HG03354 (cell line): ENCODE measurements around the gene GET4.

Source experiments
- ATAC-seq: cut with Tn5 transposase; IDR thresholded peaks from one replicate; pipeline ENCODE4 v1.9.1; 2021; ENCODE audit warnings: mild to moderate bottlenecking; ENCODE audit not compliant: unreplicated experiment, poor library complexity, severe bottlenecking

The GET4 gene

DNA sequence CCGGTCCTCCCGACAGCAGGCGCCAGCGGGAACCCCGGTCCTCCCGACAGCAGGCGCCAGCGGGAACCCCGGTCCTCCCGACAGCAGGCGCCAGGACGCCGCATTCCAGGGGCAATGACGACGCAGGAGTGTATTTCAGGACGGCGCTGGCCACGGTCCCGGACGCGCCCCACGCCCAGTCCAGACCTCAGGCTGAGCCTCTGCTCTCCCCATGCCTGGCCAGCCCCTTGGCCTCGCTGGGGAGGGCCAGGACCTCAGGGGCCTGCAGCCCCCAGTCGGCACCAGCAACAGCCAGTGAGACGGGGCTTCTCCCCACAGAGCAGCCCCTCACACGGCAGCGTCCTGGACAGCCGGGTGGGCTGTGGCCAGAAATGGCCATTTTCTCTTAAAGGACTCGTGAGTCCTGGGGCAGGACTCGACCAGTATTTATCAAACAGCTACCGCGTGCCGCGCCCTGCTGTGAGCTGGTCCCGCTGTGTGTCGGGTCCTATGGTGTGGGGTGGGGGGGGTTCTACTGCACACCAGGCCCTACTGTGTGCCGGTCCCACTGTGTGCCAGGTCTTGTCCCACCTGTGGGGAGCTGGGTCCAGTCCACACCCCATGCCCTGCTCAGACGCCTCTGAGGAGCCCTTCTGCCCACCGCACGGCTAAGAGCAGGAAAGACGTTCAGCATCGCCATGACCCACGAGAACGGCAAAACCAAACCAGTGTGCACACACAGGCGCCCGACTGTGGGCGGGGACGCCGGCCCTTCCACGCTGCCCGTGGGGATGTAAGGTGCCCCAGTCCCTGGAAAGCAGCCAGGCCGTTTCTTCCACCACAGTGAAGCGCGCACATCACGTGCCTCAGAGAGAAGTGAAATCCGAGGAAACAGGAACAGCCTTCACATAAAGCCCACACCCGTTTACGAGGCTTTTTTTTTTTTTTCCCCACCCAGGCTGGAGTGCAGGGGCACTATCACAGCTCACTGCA, 33.3 kb downstream of the GET4 start:
- ATAC-seq: no peak

GRCh38 chr7:910441-910861, 34.1 kb downstream of the GET4 start:
- no peak for ATAC-seq

DNA sequence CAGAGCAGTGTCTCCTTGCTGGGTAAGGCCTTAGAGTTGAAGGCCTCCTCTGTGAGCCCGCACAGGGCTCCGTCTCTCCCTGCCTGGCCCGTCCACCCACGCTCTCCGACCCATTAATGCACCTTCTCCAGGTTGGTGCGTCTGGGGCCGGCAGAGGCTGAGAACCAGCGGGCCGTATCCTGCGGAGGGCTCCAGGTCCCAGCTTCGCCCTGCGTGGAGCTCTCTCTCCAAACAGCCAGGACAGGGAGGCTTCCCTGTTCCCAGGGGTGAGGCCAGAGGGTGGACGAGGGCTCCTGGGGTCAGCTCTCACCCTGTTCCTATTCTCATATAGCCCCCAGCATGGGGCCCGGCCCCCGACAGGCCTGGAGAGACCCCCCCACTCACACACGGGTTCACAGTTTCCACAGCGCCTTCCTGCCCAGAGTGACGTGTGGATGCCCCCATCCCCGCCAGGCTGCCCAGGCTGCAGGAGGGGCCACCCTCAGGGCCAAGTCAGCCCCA, 34.6 kb downstream of the GET4 start:
- ATAC-seq: no peak

DNA sequence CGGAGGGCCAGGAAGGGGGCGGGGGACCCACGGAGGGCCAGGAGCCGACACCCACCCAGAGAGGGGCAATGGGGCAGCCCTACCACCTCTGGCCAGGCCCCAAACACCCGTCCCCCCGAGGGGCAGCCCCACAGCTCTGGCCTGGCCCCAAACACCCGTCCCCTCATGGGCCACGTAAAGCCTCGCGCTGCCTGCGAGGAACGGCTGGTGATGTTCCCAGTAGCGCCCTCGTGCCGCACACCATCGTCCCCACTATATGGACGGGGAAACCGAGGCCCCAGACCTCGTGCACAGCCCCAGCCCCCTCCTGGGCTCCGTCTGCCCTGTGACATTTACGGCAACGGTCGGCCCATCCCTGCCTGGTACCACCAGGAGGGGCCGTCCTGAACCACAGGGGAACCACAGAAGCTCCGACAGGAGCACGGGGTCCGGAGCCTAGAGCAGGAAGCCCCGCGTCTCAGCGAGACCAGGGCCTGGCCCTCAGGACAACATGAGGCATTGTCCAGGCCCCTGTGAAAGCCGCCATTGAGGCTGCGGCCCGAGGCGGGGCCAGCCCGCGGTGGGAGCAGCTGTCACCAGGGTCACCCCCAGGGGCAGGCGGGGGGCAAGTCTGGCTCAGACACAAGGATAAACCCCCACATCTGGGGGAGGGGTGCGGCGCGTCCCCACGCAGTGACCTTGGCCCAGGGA, 35.6 kb downstream of the GET4 start:
- ATAC-seq: no peak

DNA sequence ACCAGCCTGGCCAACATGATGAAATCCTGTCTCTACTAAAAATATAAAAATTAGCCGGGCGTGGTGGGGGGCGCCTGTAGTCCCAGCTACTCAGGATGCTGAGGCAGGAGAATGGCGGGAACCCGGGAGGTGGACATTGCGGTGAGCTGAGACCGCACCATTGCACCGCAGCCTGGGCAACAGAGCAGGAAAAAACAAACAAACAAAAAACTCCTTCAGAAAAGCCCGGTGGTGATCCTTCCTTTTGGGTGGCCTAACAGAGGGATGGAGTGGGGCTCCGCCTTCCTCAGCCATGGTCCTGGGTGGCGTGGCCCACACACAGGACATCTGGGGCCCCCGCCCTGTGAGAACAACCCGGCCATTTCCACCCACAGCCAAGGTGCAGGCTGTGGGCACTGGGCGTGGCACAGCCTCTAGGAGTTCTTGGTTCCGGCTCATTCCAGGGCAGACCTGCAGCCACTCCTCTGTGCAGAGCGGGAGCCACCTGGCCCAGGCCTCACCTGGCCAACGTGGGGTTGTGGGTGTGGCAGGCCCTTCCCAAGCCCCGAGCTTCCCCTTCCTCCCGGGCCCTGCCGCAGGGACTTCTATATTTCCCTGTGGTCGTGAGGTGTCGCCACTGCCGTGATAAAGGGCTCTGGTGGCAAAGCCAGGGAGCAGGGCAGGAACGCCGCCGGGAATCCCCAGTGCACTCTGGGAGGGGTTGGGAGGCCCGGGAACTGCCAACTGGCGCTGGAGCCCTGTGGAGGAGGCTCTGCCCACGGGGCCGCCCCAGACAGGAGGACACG, 37.6 kb downstream of the GET4 start:
- no peak for ATAC-seq

DNA sequence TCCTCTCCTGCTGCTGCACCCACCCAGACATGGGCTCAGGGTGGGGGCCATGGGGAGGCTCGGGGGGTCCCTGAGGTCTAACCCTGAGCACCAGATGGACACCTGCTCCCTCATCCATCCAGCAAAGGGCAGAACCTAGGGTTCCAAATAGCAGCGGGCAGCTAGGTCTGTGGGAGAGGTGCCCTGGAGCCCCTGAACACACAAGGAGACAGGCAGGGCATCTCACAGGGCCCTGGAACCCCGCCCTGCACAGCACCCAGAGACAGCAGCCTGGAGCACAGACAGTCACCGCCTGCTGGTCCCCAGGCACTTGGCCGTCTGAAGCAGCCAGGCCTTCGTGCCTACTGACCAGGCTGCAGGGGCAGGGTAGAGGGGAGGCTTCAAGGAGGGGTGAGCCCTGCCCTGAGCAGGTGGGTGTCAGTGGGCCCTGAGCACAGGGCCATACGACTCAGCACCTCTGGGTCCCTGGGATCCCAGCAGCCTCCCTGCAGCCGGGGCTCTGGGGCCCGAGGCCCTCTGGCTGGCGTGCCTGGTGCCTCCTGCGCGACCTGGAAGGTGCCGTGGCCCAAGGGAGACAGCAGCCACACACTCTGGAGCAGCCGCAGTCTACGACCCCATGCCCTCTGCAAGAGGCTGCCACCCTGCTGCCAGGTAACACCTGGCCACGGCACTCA, 38.3 kb downstream of the GET4 start:
- ATAC-seq: no peak

- no peak for ATAC-seq
These were observed 39.2 kb downstream of the GET4 start for GRCh38 chr7:915291-916218.

DNA sequence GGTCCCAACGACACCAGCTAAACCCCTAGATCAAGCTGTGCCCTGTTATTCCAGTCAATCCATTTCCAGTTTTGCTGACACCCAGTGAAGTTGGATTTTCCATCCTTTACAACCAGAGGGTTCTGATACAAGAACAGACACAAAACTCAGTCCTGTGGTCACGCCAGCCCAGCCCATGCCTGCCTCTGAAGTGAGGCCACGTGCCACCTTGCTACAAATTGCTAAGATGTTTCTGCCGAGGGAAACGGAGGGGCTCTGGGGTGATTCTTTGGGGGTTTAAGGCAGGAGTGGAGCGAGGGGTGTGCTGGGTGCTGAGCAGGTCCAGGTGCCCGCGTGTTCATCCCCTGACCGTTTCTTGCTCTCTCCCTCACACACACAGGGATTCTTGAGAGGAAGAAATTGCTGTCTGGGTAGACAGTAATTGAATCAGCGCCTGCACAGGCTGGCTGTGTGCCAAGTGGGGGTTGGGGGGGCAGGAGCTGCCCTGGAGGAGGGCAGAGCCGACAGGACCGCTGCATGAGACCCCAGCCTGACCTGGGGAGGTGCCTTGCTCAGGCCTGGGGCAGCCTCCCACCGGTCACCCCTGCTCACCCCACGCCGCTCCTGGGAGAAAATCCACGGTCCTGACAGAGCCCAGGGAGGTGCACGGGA, 40.1 kb downstream of the GET4 start:
- ATAC-seq: no peak

- ATAC-seq: no peak
These were observed 41.1 kb downstream of the GET4 start for GRCh38 chr7:917255-918117.

DNA sequence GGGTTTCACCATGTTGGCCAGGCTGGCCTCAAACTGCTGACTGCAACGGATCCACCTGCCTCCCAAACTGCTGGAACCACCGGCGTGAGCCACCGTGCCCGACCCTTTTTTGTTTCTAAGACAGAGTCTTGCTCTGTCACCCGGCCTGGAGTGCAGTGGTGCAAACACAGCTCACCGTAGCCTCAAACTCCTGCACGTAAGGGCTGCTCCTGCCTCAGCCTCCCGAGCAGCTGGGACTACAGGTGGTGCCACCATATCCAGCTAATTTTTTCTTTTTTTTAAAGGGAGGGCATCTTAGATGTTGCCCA, 41.7 kb downstream of the GET4 start:
- ATAC-seq: no peak

DNA sequence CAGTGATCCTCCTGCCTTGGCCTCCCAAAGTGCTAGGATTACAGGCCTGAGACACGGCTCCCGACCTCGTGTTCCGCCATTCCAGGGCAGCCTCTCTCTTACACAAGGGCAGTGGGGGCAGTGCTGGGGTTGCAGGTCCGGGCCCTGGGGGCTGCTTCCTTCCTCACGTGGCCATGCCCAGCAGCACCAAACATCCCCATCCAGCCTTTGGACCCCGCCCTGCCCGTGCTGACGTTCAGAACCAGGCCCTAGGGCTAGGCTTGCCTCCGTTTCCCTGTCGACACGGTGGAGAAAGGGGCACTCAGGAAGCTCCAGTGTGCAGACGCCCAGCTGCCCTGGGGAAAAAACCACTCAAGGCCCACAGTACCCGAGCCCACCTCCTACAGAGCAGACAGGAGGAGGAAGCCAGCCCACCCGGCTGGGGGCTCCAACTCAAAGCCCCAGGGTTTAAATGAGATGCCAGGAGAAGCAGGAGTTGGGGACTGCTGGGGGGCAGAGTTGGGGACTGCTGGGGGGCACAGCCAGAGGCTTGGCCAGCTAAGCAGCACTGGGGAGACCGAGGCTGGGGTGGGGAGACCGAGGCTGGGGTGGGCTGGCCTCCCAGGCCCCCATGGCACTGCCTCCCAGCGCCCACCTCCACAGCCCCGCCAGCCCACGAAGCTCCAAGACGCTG, 42.2 kb downstream of the GET4 start:
- ATAC-seq: no peak

DNA sequence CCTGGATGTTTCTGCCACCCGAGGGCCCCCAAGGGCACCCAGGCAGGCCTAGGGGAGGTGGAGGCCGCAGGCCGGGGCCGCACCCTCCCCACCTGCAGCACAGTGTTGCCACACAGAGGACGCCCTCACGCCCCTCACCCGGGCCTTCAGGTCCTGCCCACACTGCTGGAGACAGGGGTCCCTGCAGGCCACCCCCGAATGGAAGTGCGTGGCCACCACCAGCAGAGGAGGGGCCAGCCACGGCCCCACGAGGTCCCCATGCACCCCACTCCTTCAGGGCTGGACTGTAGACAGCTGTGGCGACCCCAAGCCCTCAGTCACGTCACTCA, 42.7 kb downstream of the GET4 start:
- ATAC-seq: no peak

GRCh38 chr7:919924-920341, 43.6 kb downstream of the GET4 start:
- ATAC-seq: no peak

DNA sequence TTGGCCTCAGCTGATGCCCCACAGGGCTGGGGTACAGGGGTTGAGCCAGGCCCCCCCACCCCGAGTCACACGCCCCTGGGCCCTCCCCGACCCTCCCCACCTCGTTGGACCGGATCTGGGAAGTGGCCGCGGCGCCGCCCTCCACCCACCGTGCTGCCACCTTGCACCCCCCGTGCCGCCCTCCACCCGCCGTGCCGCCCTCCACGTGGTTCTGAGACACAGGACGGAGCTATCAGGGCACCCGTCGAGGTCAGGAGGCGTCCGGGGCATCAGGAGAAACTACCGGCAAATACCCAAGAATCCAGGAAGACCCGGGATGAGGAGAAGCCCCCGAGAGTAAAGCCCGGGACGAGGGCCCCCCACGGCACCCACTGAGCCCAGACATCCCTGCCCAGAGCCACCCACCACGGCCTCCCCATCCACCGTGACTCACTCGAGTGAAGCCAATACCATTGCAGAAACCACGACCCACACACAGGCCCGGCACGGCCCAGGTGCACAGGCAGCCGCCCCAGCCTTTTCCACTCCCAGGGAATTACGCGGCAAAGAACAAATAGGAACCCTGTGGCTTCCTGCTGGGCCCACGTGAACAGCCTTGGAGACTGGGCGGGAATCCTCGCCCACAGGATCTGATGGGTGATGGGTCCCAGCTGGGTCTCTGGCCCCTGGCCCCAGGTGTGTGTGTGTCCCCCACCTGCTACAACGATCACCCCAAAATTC, 44.2 kb downstream of the GET4 start:
- no peak for ATAC-seq

DNA sequence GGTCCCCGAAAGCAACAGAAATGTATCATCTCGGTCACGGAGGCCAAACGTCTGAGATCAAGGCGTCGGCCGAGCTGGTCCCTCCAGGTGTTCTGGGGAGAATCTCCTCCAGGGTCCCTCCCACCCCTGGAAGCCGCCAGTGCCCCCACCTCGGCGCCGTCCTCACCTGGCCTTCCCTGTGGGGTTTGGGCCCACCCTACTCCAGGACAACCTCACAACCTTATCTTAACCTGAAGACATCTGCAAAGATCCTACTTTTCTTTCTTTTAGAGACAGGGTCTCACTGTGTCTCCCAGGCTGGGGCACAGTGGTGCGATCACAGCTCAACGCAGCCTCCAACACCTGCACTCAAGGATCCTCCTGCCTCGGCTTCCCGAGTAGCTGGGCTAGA, 44.7 kb downstream of the GET4 start:
- ATAC-seq: no peak

- no peak for ATAC-seq
These were observed 45.4 kb downstream of the GET4 start for GRCh38 chr7:921581-922333.
